ENCODE measurements around the gene CDC14B. TPM values are rescaled to one million over a fixed set of nuclear protein-coding genes. Genes with fewer than 3 reads are reported as not detected.

Gene CDC14B
- total and polyA plus RNA-seq, 2 donors (not counting 1 experiment from before 2014, with no cell fraction given) = 2.8 to 8.5 TPM

- no peaks in the 10 kb centered on the region for H3K9me3 ChIP-seq (ENCODE audit: control extremely low read depth in 1 of 3, control insufficient read depth in 2 of 3, insufficient read depth in 1 of 3, low read length in 2 of 3)
- no peaks in the 10 kb centered on the region for H3K9me3 Mint-ChIP-seq (ENCODE audit: insufficient read depth)
- no peak overlapping the region for H3K4me2 ChIP-seq (replicated peaks; ENCODE audit: low read depth, low read length, poor library complexity, severe bottlenecking)
- H3K4me1 Mint-ChIP-seq = peaks cover 7% of the 10 kb centered on the region
- H3K4me3 ChIP-seq (ENCODE audit: control extremely low read depth in 1 of 5, extremely low read depth in 1 of 5, insufficient read depth in 1 of 5, low read depth in 2 of 5, low read length in 4 of 5) = no peak overlapping the region
- H3K4me1 ChIP-seq (ENCODE audit: control insufficient read depth in 2 of 2, insufficient read depth in 2 of 2, low read length in 2 of 2) = no peaks in the 10 kb centered on the region
- no peaks in the 10 kb centered on the region for H3K79me2 ChIP-seq (ENCODE audit: control insufficient read depth, insufficient read depth, low read length)
- no peak for ATAC-seq (ENCODE audit: low read depth)
- H3K4me3 Mint-ChIP-seq = no peak overlapping the region
- H3K27ac Mint-ChIP-seq = no peak overlapping the region
- peaks cover 1 to 8% of the 10 kb centered on the region in 2 experiments for H3K36me3 ChIP-seq (replicated peaks in 1 of 2; ENCODE audit: control extremely low read depth in 1 of 2, control insufficient read depth in 1 of 2, extremely low read depth in 1 of 2, insufficient read depth in 2 of 2, low read length in 1 of 2)
- H4K20me1 ChIP-seq (ENCODE audit: control insufficient read depth, insufficient read depth, low read length, poor library complexity, severe bottlenecking) = no peaks in the 10 kb centered on the region
- no peak for TF ChIP-seq EZH2 (IDR thresholded peaks at IDR 0.05; ENCODE audit: borderline replicate concordance, insufficient read depth, low read depth, low read length, poor library complexity, severe bottlenecking)
- no peak for TF ChIP-seq CTCF (IDR thresholded peaks at IDR 0.05)
- POLR2A ChIA-PET = no interaction called here
- DNase-seq = no peak
- no peak overlapping the region for H2AFZ ChIP-seq (ENCODE audit: insufficient read depth, low read depth, low read length, poor library complexity, severe bottlenecking)
- no peaks in the 10 kb centered on the region for H3K27me3 Mint-ChIP-seq
- 100% methylated on average over 1 of the region's 4 CpGs for WGBS (ENCODE audit: insufficient coverage)
- H3K9ac ChIP-seq (ENCODE audit: low read length) = no peak overlapping the region
- CTCF ChIA-PET = no interaction called here
- no peaks in the 10 kb centered on the region for H3K27me3 ChIP-seq (replicated peaks in 1 of 4; ENCODE audit: control extremely low read depth in 1 of 4, control insufficient read depth in 3 of 4, insufficient read depth in 4 of 4, low read length in 3 of 4)
- H3K27ac ChIP-seq (ENCODE audit: low read length in 2 of 2) = no peak overlapping the region
- intact Hi-C loops (cut with micrococcal nuclease) = no loop called here
Measured at GRCh38 chr9:96476013-96476412, 143.6 kb downstream of the CDC14B start.

- DNase-seq (no peak), ATAC-seq (ENCODE audit: low read depth) (no peak)
- H3K27ac Mint-ChIP-seq = no peak overlapping the region
- TF ChIP-seq CTCF (IDR thresholded peaks at IDR 0.05) = no peak
- TF ChIP-seq EZH2 (IDR thresholded peaks at IDR 0.05; ENCODE audit: borderline replicate concordance, insufficient read depth, low read depth, low read length, poor library complexity, severe bottlenecking) = no peak
- no peak overlapping the region for H2AFZ ChIP-seq (ENCODE audit: insufficient read depth, low read depth, low read length, poor library complexity, severe bottlenecking)
- no peak overlapping the region for H3K9ac ChIP-seq (ENCODE audit: low read length)
- H3K27me3 ChIP-seq (replicated peaks in 1 of 4; ENCODE audit: control extremely low read depth in 1 of 4, control insufficient read depth in 3 of 4, insufficient read depth in 4 of 4, low read length in 3 of 4) = no peaks in the 10 kb centered on the region
- H3K4me1 ChIP-seq (ENCODE audit: control insufficient read depth in 2 of 2, insufficient read depth in 2 of 2, low read length in 2 of 2) = no peaks in the 10 kb centered on the region
- H3K4me3 ChIP-seq (ENCODE audit: control extremely low read depth in 1 of 5, extremely low read depth in 1 of 5, insufficient read depth in 1 of 5, low read depth in 2 of 5, low read length in 4 of 5) = no peak overlapping the region
- H3K4me1 Mint-ChIP-seq = no peaks in the 10 kb centered on the region
- H3K4me3 Mint-ChIP-seq = no peak overlapping the region
- no peaks in the 10 kb centered on the region for H3K27me3 Mint-ChIP-seq
- H3K9me3 Mint-ChIP-seq (ENCODE audit: insufficient read depth) = no peaks in the 10 kb centered on the region
- intact Hi-C loops (cut with micrococcal nuclease) = no loop called here
- H3K27ac ChIP-seq (ENCODE audit: low read length in 2 of 2) = no peak overlapping the region
- no peaks in the 10 kb centered on the region for H4K20me1 ChIP-seq (ENCODE audit: control insufficient read depth, insufficient read depth, low read length, poor library complexity, severe bottlenecking)
- CTCF ChIA-PET = no interaction called here
- H3K36me3 ChIP-seq (replicated peaks in 1 of 2; ENCODE audit: control extremely low read depth in 1 of 2, control insufficient read depth in 1 of 2, extremely low read depth in 1 of 2, insufficient read depth in 2 of 2, low read length in 1 of 2) = peaks cover 0 to 3% of the 10 kb centered on the region in 2 experiments
- WGBS (ENCODE audit: insufficient coverage) = 100% methylated on average over 1 of the region's 5 CpGs
- H3K9me3 ChIP-seq (ENCODE audit: control extremely low read depth in 1 of 3, control insufficient read depth in 2 of 3, insufficient read depth in 1 of 3, low read length in 2 of 3) = no peaks in the 10 kb centered on the region
- no peaks in the 10 kb centered on the region for H3K79me2 ChIP-seq (ENCODE audit: control insufficient read depth, insufficient read depth, low read length)
- H3K4me2 ChIP-seq (replicated peaks; ENCODE audit: low read depth, low read length, poor library complexity, severe bottlenecking) = no peak overlapping the region
- POLR2A ChIA-PET = interaction anchor here (0.7 to 0.9 kb wide), 2 partner anchors 17 to 21 kb away, joined by 3 to 5 read pairs; no protein-coding TSS in a partner anchor
Measured at GRCh38 chr9:96467784-96468183, 151.9 kb downstream of the CDC14B start.

Data from B cell (primary cell).